PC-9 (cell line): ENCODE data around the gene PRM3. TPM values are rescaled to one million over a fixed set of nuclear protein-coding genes. Genes with fewer than 3 reads are reported as not detected.

Experiments
- BruUV-seq: library from RNA; stranded (reverse); fragments of 400-500 nt; replicated peaks from 2 replicates; lab custom pipeline; 2021; lab: Mats Ljungman, UMichigan
- CTCF ChIA-PET: fragments of 300-600 bp; sonication (Branson Sonifier 250); formaldehyde crosslinking; loops from one replicate; lab custom pipeline; 2022; ENCODE audit warnings: antibody characterized with exemption; lab: Charles Lee
- POLR2A ChIA-PET: fragments of 300-600 bp; sonication (Branson Sonifier 250); formaldehyde crosslinking; loops from one replicate; lab custom pipeline; 2022; ENCODE audit warnings: antibody characterized with exemption; ENCODE audit not compliant: unreplicated experiment; lab: Charles Lee
- DNase-seq, 2 experiments: peaks; one replicate each; pipeline versions ENCODE4 v3.0.0 to v3.0.0-alpha.2; 2015 to 2022; ENCODE audit warnings: mixed read lengths in 1 of 2
- H2AFZ ChIP-seq: fragments of 200-600 bp; sonication (generic); 2 replicates; pipeline ENCODE4 v1.8.1; 2017; ENCODE audit warnings: antibody characterized with exemption
- H3F3A ChIP-seq: fragments of 200-600 bp; sonication (generic); 2 replicates; pipeline ENCODE4 v1.8.1; 2017; ENCODE audit warnings: antibody characterized with exemption, mild to moderate bottlenecking, low read depth; ENCODE audit not compliant: insufficient read depth
- H3K27ac ChIP-seq: fragments of 200-600 bp; sonication (generic); 2 replicates; pipeline ENCODE4 v1.6.1; 2016; ENCODE audit warnings: mixed run types
- H3K27me3 ChIP-seq: fragments of 200-600 bp; sonication (generic); 2 replicates; pipeline ENCODE4 v1.6.1; 2016; ENCODE audit warnings: low read depth, mixed run types; ENCODE audit not compliant: insufficient read depth
- H3K36me3 ChIP-seq: fragments of 200-600 bp; sonication (generic); 2 replicates; pipeline ENCODE4 v1.6.1; 2016; ENCODE audit warnings: low read depth, mixed run types
- H3K4me1 ChIP-seq: fragments of 200-600 bp; sonication (generic); replicated peaks from 2 replicates; pipeline ENCODE4 v1.6.1; 2016; ENCODE audit warnings: mixed run types; ENCODE audit not compliant: insufficient read depth
- H3K4me2 ChIP-seq: fragments of 200-600 bp; sonication (generic); 2 replicates; pipeline ENCODE4 v1.6.1; 2017; ENCODE audit warnings: mixed run types
- H3K4me3 ChIP-seq: fragments of 200-600 bp; sonication (generic); 2 replicates; pipeline ENCODE4 v1.6.1; 2016; ENCODE audit warnings: mixed run types
- H3K79me2 ChIP-seq: fragments of 200-600 bp; sonication (generic); 2 replicates; pipeline ENCODE4 v1.6.1; 2017; ENCODE audit warnings: low read depth, mixed run types
- H3K9me2 ChIP-seq: fragments of 200-600 bp; sonication (generic); 2 replicates; pipeline ENCODE4 v1.8.1; 2017; ENCODE audit warnings: mild to moderate bottlenecking; ENCODE audit not compliant: insufficient read depth
- H3K9me3 ChIP-seq: fragments of 200-600 bp; sonication (generic); 2 replicates; pipeline ENCODE4 v1.8.1; 2016; ENCODE audit warnings: low read depth; ENCODE audit not compliant: insufficient read depth
- H4K20me1 ChIP-seq: fragments of 200-600 bp; sonication (generic); 2 replicates; pipeline ENCODE4 v1.8.1; 2017; ENCODE audit not compliant: insufficient read depth
- EZH2 ChIP-seq: fragments of 200-600 bp; sonication (generic); IDR thresholded peaks from 2 replicates; pipeline ENCODE4 v1.8.0; 2017; ENCODE audit warnings: antibody characterized with exemption, low read depth
- intact Hi-C: fragments of 100-400 bp; cut with micrococcal nuclease; formaldehyde crosslinking; loops from one replicate; pipeline ENCODE4 v1.10.0; 2022; ENCODE audit not compliant: unreplicated experiment
- total RNA-seq: library from RNA; stranded (reverse); gene quantifications from 2 replicates; pipeline ENCODE4 v1.2.3, GENCODE V29; 2021
- TF ChIP-seq, protein P1 (sequence below): fragments of 200-600 bp; sonication (generic); conservative IDR thresholded peaks from 2 replicates; pipeline ENCODE4 v1.6.1; 2017; ENCODE audit warnings: mixed run types, antibody characterized with exemption, mild to moderate bottlenecking, moderate library complexity

PRM3 gene
- total RNA-seq, 1 experiment from 2014 or later: not detected

DNA sequence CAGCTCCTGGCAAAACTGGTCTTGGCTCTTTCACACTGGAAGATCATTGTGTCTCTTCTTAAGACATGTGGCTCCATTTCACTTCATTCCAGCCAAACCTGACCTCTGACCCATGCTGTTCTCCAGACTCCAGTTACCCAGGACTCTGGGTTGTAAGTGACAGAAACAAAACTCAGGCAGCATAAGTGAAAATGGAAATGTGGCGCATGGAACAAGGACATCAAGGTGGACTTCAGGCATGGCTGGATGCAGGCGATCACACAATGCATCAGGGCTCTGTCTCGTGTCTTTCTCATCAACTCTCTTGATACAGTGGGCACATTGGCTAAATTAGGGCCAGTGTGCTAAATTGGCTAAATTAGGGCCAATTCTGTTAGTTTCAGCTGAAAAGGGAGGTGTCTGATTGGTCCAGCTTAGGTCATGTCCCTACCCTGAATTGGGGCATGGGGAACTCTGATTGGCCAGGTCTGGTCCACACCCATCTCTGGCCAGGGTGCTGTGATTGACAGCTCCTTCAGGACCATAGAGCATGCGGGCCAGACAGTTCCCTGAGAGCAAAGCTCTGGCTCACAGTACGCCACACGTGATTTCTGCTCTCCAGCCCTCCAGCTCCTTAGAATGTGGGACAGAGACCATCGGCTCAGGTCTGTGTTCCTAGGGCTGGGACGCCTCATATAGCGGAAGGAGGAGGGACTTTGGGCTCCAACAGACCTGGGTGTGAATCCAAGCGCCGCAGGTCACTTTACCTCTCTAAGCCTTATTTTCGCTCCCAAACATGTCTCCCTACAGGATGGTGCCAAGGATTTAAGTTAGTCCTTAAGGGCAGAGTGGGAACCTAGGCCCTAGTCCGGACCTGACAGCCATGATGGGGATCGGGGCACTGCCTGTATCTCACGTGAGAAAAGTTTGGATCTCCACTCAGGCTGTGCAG is 34.9 kb downstream of the PRM3 start:
- Histone ChIP-seq H3K79me2 (no peaks in the 10 kb centered on the region), H3K4me2 (no peak overlapping the region), H3F3A (no peaks in the 10 kb centered on the region; the same call in 1 of the 2 replicates), H3K4me1 (no peaks in the 10 kb centered on the region), H3K9me3 (no peaks in the 10 kb centered on the region), H3K9me2 (no peaks in the 10 kb centered on the region), H3K36me3 (no peaks in the 10 kb centered on the region), H2AFZ (no peak overlapping the region), H4K20me1 (no peaks in the 10 kb centered on the region), H3K27me3 (no peaks in the 10 kb centered on the region), H3K4me3 (no peak overlapping the region), H3K27ac (no peak overlapping the region)
- no TSS peak for BruUV-seq
- TF ChIP-seq, protein P1, sequence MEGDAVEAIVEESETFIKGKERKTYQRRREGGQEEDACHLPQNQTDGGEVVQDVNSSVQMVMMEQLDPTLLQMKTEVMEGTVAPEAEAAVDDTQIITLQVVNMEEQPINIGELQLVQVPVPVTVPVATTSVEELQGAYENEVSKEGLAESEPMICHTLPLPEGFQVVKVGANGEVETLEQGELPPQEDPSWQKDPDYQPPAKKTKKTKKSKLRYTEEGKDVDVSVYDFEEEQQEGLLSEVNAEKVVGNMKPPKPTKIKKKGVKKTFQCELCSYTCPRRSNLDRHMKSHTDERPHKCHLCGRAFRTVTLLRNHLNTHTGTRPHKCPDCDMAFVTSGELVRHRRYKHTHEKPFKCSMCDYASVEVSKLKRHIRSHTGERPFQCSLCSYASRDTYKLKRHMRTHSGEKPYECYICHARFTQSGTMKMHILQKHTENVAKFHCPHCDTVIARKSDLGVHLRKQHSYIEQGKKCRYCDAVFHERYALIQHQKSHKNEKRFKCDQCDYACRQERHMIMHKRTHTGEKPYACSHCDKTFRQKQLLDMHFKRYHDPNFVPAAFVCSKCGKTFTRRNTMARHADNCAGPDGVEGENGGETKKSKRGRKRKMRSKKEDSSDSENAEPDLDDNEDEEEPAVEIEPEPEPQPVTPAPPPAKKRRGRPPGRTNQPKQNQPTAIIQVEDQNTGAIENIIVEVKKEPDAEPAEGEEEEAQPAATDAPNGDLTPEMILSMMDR: no peak
- intact Hi-C loops: no loop called here
- no peak for DNase-seq
- POLR2A ChIA-PET: no interaction called here
- CTCF ChIA-PET: no interaction called here

DNA sequence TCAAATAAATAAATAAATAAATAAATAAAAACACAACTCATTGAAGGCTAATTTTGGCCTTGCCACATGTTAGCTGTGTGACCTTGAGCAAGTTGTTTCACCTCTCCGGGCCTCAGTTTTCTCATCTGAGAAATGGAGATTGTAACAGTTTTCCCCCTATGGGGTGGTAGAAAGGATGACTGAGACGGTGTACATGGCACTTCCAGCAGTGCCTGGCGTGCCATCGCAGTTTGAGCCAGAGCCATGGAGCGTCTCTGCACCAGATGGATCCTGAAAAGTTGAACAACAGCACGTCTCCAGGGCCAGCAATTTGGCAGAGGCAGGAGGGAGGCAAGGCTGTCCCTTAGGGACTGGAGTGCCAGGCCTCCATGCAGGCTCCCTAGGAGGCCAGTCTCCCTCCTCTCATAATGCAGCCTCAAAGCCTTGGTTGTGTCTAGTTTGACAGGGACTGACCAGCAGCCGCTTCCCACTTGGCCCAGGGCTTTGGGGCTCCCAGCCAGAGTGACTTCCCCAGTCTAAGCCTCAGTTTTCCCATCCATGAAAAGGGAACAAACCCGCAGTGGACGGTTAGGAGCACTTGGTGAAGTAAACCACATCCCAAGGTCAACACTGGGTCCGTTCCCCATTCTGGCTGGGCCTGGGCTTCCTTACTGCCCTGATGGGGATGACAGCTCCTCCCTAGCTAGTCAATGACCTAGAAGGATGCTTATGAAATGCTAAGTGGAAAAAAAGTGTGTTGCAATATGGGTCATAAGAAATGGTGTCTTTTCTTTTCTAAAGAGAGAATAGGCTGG is 36.8 kb downstream of the PRM3 start:
- no peaks in the 10 kb centered on the region for H3K79me2 ChIP-seq
- no peaks in the 10 kb centered on the region for H3K9me2 ChIP-seq
- no peaks in the 10 kb centered on the region for H4K20me1 ChIP-seq
- H3K9me3 ChIP-seq: no peaks in the 10 kb centered on the region
- DNase-seq: no peak
- H3K4me1 ChIP-seq: no peaks in the 10 kb centered on the region
- H3K27ac ChIP-seq: no peak overlapping the region
- CTCF ChIA-PET: no interaction called here
- H2AFZ ChIP-seq: no peak overlapping the region
- intact Hi-C loops: no loop called here
- no peaks in the 10 kb centered on the region for H3K36me3 ChIP-seq
- H3K4me2 ChIP-seq: no peak overlapping the region
- H3F3A ChIP-seq: no peaks in the 10 kb centered on the region; the same call in 1 of the 2 replicates
- BruUV-seq: no TSS peak
- no peaks in the 10 kb centered on the region for H3K27me3 ChIP-seq
- TF ChIP-seq EZH2: no peak
- TF ChIP-seq, protein P1: no peak
- POLR2A ChIA-PET: no interaction called here
- H3K4me3 ChIP-seq: no peak overlapping the region

DNA sequence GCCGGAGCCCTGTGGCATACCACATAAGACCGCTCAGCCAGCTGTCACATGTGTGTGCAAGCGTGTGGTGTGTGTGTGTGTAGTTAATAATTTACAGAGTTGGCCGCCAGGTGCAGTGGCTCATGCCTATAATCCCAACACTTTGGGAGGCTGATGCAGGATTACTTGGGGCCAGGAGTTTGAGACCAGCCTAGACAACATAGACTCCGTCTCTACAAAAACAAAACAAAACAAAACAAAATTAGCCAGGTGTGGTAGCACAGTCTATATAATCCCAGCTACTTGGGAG is 37.8 kb downstream of the PRM3 start:
- Histone ChIP-seq H3K4me1 (no peaks in the 10 kb centered on the region), H3K4me3 (no peak overlapping the region), H3K9me3 (no peaks in the 10 kb centered on the region), H3K27ac (no peak overlapping the region), H3K36me3 (no peaks in the 10 kb centered on the region), H2AFZ (no peak overlapping the region), H3K9me2 (no peaks in the 10 kb centered on the region), H3F3A (no peaks in the 10 kb centered on the region; the same call in 1 of the 2 replicates), H3K4me2 (no peak overlapping the region), H3K27me3 (no peaks in the 10 kb centered on the region), H3K79me2 (no peaks in the 10 kb centered on the region), H4K20me1 (no peaks in the 10 kb centered on the region)
- no peak for TF ChIP-seq EZH2
- TF ChIP-seq, protein P1: no peak
- POLR2A ChIA-PET: no interaction called here
- BruUV-seq: no TSS peak
- no peak for DNase-seq
- CTCF ChIA-PET: interaction anchor here (0.6 kb wide), 1 partner anchor 31 kb away, joined by 4 read pairs; no protein-coding TSS in a partner anchor
- intact Hi-C loops: no loop called here
